ENCODE results near the gene C1orf122.

C1orf122 gene

DNA sequence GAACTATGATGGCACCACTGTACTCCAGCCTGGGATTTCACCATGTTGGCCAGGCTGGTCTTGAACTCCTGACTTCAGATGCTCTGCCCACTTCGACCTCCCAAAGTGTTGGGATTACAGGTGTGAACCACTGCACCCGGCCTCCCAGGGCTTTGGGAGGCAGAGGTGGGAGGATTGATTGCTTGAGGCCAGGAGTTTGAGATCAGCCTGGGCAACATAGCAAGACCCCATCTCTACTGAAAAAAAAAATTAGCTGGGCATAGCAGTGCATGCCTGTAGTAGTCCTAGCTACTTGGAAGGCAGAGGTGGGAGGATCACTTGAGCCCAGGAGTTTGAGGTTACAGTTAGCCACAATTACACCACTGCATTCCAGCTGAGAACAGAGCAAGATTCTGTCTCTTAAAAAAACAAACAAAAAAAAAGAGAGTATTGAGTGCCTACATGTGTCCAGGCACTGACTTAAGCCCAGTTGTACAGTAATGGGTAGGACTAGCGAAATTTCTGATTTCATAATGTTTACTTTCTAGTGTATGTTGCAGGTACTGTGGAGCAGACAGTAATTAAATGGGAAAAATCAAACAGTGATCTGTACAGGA is 9.7 kb upstream of the C1orf122 start:
- DNase-seq (ENCODE audit: low read depth, low spot score) = no peak

DNA sequence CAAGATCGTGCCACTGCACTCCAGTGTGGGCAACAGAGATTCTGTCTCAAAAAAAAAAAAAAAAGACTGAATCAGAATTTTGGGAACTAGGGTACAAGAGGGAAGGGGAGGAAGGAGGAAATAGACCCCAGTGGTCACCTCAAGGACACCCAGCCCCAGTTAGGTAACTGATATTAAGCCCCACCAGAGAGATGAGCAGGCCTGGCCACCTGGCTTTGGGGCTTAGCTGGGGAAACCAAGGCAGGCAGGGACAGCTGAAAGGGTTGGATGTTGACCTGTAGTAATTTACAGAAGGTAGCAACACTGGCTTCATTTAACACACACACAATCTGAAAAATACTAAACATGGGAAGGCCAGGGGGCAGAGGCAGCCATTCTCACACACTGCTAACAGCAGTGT is 5.2 kb upstream of the C1orf122 start:
- DNase-seq (ENCODE audit: low read depth, low spot score) = no peak

DNA sequence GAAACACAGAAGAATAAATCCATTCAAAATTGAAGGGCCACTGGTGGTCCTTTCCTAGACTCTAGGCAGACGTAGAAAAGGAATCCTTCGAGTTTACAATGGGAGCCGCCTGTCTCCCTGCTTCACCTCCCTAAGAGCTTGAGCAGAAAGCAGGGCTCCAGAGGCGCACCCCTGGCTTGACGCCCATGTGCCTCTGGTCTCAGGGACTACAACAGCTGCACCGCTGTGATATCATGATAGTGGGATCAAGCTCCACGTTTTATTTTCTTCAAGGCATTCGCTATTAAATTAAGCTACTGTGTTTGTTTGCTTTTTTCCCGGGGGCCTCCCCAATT is 403 bp upstream of the C1orf122 start:
- no peak for DNase-seq (ENCODE audit: low read depth, low spot score)

DNA sequence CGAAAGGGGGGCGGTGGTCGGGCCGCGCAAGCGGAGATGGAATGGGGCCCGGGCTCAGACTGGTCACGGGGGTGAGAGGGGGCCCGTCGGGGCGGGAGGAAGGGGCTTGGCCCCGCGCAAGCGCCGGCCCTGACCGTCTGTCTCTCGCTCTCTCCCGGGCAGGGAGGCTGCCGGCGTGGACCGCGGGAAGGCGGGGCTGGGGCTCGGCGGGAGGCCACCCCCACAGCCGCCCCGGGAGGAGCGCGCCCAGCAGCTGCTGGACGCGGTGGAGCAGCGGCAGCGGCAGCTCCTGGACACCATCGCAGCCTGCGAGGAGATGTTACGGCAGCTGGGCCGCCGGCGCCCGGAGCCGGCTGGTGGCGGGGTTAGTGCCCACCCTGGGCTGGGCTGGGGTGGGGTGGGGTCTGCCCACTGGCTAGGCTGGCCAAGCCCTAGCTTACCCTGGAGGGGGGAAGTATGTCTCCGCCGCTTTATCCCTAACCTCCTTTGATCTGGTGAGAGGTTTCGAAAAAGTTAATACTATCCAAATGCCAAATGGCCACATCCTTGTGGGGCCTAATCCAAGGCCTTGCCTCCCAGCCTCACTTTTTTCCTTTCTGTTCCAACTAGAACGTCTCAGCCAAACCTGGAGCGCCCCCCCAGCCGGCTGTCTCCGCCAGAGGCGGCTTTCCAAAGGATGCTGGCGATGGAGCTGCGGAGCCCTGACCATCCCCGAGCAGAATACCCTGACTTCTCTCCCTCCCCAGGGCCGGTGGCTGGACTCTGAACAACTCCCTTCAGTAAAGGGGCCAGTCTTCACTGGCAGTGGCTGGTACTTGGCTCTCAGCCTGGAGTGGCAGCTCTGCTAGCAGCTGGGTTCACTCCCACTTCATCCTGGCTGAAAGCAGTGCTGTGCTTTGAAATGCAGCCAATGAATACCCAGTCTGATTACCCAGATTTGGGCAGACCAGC is 1.1 kb downstream of the C1orf122 start:
- DNase-seq (ENCODE audit: low read depth, low spot score) = peak; percentile 51

DNA sequence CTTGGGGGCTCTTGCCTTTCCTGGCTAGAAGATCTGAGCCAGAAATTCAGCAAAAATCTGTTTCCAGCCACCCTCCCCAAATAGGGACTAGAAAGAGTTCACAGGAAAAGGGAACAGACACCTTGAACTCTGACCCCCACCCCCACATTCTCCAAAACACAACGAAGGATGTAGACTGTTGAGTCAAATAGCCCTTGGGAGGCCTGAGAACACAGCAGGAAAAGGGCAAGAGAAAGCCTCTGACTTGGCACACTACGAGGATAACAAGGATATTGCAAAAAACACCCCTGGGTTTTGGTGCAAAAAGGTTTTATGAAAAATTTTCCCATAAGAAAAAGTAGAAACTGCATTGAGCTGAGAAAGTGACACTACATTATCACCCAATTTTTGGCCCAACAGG is 2.4 kb downstream of the C1orf122 start:
- DNase-seq (ENCODE audit: low read depth, low spot score) = no peak

DNA sequence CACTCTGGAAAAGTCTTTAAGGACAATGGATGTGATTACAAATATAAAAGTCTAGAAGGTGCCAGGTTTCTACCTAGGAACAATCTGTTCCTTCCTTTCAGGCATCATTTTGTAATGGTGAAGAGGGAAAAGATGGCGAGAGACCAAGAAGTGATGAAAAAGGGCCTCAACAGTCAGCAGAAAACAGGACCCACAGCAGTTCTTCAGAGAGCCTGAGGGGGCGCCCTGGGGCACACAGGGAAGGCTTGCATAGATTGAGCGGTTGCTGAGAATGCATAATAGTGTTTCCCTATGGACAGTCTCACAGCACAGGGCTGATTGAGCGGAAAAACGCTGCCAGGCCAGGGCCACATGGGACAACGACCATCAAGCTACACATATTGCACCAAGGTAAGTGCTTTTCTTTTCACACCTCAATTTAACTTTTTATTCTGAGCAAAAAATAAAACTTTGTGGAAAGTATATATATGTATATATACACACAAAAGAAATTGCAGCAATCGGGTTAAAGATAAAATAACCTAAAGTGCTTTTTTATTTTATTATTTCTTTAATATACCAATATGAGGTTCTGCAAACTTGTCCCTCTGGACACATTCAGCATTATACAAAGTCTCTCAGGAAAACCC is 3.6 kb downstream of the C1orf122 start:
- no peak for DNase-seq (ENCODE audit: low read depth, low spot score)

DNA sequence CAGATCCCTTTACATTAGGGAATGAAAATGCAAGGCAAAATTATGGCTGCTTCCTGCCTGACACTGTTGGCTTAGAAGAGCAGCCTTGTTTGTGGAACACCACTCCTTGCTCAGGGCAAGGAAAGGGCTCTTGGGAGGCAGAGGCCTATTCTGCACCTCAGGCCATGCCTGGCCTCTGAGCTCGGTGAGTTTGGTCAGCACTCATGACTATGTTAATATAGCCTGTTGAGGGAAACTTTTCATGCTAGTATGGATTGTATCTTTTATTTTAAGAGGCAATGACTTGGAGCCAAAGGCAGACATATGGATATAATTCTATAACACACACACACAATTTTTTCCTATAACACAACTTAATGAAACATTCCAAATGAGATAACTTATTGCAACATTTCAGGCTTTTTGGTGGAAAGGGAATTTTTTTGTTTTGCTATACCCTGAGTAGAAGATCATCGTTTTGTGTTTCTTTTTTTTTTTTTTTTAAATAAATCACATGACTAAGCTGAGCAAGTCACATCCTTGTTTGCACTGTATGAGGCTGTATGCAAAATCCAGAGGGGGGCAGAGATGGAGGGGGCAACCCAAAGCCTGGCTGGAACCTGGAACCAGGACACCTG is 6.0 kb downstream of the C1orf122 start:
- no peak for DNase-seq (ENCODE audit: low read depth, low spot score)

DNA sequence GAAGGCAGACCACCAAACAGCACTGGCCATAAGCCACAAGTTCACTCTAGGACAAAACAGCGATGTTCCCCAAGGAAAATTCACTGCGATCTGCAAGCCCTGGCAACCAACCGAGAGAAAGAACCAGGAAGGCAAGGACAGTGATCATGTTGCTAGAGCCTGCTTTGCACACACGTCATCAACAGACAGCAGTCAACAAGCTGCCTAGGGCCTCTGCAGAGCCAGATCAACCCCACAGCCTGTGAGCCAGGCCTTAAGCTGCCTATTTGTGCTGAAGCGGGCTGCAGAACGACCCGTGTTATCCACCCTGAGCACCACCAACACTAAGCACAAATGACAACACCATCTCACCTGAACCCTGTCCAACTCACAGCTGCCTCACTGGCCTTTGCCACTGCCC is 6.7 kb downstream of the C1orf122 start:
- no peak for DNase-seq (ENCODE audit: low read depth, low spot score)

DNA sequence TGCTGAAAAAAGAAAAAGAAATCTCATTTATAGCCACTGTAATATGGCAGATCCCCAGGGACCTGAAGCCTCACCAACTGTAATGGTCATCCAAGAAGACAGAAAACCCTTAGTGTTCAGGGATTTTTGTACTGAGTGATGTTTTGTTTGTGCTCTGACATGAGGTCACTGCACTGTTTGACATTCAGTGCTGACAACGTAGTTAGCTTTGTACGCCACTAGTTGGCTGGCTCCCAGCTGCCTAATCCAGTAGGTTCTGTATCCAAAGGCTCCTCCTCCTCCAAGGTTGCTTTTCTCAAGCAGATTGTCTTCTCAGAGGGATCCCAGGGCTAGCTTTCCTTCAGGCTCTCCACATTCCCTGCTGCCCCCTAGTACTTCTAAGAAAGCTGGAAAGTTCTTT is 9.9 kb downstream of the C1orf122 start:
- DNase-seq (ENCODE audit: low read depth, low spot score) = no peak

DNA sequence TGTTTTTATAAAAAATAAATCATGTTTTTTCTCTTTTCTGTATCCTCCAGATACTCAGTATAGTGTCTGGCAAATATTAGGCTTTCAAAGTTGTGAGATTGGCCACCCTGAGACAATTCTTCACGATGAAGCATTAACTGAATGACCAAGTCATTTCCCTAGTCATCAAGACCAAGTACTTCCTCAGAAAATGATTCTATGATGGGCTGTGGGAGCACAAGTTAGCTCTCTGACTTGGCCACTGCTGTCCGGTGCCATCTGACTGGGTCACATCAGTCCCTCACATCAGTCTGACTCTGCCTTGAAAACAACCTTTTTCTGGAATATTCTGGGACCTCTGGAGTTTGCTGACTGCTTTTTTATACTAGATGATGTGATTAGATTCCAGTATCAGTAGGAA is 13.9 kb downstream of the C1orf122 start:
- DNase-seq (ENCODE audit: low read depth, low spot score) = no peak

DNA sequence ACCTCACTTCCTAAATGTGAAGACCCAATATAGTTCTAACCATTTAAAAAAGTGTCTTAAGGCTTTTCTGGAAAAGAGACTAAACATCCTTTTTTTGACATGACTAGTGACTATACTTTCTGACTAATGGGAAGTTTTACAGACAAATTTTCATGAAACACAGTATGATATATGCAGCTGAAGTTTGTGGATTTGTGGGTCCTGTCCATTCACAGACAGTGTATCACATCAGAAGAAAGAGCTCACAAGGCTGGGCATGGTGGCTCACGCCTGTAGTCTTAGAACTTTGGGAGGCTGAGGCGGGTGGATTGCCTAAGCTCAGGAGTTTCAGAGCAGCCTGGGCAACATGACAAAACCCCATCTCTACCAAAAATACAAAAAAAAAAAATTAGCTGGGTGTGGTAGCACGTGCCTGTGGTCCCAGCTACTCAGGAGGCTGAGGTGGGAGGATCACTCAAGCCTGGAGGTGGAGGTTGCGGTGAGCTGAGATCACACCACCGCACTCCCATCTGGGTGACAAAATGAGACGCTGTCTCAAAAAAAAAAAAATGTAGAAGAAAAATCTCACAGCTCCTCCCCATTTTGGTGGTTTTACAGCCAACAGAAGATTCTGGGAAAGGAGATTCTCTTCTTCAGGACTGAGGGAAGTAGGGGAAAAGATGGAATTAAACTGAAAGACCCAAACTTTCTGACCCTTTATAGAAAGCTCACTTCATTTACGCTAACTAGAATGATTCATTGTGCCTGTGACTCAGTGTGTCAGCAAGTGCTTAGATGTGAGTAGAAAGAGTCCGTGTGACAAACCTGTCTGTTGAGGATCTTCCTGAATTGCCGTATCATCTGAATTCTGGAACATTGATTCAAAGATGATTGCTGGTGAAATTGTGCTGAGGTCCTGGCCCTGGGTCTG is 15.6 kb downstream of the C1orf122 start:
- no peak for DNase-seq (ENCODE audit: low read depth, low spot score)

DNA sequence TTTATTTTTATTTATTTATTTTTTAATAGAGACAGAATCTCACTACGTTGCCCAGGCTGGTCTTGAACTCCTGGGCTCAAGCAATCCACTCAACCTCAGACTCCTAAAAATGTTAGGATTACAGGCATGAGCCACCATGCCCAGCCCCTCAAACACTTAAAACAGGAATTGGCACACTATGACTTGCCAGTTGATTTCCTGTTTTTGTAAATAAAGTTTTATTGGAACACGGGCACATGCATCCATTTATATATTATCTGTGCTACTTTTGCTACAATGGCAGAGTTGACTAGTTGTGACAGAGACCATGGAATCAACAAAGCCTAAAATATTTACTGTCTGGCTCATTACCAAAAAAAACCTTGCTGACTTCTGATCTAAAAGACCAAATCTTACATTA is 16.4 kb downstream of the C1orf122 start:
- no peak for DNase-seq (ENCODE audit: low read depth, low spot score)

DNA sequence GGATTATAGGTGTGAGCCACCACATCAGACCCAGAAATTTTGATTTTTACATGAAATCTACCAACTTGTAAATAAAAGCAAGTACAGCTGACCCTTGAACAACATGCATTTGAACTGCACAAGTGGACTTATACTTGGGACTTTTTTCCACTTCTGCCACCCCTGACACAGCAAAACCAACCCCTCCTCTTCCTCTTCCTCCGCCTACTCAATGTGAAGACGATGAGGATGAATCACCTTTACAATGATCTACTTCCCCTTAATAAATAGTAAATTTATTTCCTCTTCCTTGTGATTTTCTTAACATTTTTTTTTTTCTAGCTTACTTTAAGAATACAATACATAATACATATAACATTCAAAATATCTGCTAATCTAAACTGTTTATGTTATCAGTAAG is 17.9 kb downstream of the C1orf122 start:
- DNase-seq (ENCODE audit: low read depth, low spot score) = no peak

DNA sequence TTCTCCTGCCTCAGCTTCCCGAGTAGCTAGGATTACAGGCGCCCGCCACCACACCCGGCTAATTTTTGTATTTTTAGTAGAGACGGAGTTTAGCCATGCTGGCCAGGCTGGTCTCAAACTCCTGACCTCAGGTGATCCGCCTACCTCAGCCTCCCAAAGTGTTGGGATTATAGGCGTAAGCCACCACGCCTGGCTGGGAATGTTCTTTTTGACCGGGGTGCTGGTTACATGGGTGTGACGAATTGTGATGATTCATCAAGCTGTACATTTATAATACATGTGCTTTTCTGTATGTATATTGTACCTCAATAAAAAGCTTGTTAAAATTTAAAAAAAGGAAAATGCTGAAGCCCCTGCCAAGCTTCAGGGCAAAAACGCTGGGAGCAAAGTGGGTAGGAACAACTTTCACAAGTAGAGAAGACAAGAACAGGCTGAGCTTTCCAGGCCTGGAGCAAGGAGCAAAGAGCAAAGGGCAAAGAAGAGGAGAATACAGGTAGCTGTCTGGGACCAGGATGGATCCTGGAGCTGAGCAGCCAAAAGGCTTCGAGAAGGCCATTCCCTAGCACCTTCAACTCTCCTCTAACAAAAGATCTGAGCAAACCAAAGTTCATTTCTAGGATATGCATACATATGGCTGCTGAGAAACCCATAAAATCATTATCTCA is 21.0 kb downstream of the C1orf122 start:
- DNase-seq (ENCODE audit: low read depth, low spot score) = no peak

DNA sequence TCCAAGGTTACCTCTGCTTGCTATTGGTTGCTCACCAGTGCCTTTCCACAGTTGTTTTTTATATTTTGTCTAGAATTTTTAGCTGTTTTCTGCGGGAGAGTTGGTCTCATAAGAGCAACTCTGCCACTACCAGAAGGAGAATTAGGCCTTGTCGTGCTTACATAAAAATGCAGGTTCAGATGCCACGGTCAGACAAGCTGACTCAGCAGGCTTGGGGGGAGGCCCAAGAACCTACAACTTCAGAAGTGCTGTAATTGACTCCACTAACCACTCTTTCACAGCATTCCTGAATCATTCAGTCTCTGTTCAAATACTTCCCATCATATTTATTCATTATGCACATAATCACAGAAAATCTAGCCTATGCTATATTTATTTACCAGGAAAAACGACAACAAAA is 23.5 kb downstream of the C1orf122 start:
- DNase-seq (ENCODE audit: low read depth, low spot score) = no peak

DNA sequence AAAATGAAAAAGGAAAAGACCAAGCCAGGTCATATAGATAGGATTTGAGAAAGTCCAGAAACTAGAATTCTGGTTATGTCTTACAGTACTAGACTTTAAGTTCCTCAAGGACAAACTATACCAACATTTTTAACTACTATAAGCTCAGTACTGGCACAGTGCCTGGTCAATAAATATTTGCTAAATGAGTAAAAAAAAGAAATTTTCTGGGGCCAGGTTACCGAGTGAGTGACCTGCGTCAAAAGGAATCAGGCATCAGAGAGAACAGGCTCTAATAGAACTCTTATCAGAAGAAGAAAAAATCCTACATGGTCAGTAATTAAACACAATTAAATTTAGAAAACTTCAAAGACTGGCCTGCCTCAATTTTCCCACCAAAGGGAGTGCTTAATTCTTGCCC is 24.2 kb downstream of the C1orf122 start:
- DNase-seq (ENCODE audit: low read depth, low spot score) = no peak

DNA sequence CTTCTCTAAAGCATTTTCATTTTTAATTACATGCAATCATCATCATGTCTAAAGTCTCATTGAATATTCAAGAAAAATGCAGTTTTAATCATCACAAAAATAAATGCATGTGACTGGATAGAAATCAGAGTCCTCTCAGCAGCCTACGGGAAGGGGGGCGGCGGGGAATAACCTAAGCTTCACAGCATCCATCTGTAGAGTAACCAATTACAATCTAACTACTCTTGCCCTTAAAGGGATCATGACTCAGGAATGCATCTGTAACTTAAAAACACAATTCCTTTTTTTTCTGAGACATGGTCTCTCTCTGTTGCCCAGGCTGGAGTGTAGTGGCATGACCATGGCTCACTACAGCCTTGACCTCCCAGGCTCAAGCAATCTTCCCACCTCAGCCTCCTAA is 29.2 kb downstream of the C1orf122 start:
- no peak for DNase-seq (ENCODE audit: low read depth, low spot score)

DNA sequence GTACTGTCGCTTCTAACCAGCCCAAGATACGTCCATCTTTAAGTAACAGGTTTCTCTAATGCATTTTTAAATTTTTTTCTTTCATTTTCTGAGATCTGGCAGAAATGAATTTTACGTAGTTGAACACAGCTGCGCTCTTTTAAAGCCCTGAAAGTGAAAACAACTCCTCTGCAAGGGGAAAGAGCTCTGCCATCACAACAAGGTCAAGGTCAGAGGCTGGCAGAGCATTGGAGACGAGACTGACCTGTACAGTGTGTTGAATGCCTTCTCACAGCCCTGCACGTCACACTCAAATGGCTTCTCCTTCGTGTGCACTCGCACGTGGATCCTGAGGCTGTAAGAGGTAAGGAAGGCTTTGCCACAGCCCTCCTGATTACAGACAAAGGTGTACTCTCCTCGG is 32.1 kb downstream of the C1orf122 start:
- DNase-seq (ENCODE audit: low read depth, low spot score) = no peak

DNA sequence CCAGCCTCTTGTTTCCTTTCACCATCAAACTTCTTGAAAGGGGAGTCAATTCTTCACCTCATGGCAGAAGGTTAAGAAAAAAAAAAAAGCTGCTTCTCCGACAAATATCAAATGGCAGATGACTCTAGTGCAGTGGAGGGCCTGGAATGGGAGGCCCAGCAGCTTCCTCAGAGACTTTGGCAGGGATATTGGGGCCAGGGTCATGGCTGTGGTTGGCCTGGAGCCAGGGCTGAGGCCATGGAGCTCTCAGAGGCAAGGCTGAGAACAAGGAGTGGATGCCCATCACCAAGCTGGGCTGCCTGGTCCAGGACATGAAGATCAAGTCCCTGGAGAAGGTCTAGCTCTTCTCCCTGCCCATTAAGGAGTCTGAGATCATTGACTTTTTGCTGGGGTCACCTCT is 33.1 kb downstream of the C1orf122 start:
- no peak for DNase-seq (ENCODE audit: low read depth, low spot score)

DNA sequence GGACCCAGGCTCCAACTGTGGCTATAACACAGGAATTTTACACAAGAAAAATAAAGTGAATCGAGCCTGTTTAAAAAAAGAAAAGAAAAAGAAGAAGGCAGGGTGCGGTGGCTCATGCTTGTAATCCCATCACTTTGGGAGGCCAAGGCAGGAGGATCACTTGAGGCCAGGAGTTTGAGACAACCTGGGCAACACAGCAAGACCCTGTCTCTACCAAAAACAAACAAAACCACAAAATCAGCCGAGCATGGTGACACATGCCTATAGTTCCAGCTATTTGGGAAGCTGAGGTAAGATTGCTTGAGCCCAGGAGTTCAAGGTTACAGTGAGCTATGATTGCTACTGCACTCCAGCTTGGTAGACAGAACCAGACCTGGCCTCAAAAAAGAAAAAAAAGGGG is 34.1 kb downstream of the C1orf122 start:
- DNase-seq (ENCODE audit: low read depth, low spot score) = no peak

DNA sequence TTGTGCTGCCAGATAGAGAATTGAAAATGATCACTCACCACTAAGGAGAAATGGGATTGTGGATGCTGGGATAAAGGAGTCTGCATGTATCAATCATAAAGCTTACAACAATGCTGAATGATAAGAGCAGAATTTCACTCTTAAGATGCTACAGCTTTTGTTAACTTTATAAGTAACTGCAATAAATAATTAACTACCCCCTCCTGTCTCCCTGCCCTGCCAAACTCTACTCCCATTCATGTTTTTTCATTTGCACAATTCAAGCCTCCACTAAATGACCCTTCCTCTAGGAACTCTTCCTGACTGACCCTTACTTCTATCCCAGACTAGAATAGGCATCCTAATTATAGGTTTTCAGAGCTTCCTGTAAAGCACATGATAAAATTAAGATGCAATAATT is 36.9 kb downstream of the C1orf122 start:
- DNase-seq (ENCODE audit: low read depth, low spot score) = no peak
